Right forelimb (tissue), 1 donor: ENCODE measurements around the gene LRRC1.

ENCODE experiments used
- DNase-seq: peaks from one replicate; pipeline ENCODE4 v3.0.0-alpha.2; 2018

The LRRC1 gene

DNA sequence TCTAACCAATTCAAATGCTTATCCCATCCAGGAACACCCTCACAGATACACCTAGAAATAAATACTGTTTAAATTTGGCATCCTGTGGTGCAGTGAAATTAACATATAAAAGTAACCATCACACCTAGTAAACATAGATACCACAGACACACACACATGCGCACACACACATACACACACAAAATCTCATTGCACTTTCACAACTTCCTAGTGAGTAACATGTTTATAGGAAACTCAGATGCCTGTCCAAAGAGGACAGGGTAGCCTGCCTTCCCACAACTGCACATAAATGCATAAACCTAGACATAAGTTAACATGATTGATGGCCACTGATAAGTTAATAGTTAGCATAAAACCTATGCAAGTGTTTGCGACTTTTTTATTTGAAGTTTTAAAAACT is 56.8 kb downstream of the LRRC1 start:
- DNase-seq = no peak

GRCh38 chr6:53852805-53853204 is 58.0 kb downstream of the LRRC1 start:
- DNase-seq = no peak

DNA sequence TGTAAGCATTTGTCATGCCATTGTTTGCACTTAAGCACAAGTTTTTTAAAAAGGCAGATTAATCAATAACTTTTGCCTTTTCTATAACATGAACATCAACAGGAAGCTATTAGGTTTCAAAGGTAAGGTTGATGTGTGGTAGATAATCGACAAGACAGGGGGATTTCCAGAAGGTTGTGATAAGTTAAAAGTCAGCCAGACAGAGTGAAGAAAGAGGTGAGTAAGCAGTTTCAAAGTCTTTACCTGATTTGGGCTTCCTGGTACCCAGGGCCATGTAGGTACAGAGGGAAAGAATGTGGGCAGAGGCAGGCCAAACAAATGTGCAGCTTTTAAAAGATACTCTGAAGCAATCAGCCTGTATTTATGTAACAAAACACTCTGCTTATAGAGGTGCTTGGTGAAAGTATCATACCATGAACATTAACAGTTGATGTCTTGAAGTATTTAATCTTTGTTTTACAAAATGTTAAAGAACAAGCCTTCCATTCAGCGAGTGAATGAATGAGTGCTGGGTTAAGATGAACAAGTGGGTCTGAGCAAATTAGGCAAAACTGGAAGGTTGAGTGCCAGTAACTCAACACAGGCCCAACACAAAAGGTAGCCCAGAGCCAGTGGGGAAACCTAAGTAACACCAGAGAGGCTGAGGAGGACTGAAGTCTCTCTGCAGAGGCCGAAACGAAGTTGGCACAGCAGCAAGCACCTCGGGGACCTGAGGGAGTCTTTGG is 60.2 kb downstream of the LRRC1 start:
- DNase-seq = no peak

DNA sequence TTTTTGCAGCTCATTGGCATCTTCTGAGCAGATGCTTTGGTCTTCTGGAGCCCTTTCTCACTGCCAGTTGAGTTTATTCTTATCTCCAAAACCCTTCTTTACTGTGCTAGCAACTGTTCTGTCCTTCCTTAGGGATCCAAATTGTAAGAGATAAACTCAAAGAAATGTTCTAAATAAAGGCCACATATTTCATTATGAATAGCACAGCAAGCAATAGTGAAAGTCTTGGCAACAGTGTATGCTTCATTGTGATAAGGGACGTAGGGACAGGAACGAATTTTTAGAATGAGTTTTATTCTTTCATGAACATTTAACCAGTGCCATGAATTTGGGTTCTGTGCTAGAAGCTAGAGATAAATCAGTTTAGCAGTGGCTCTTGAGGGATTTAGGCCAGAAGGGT is 61.1 kb downstream of the LRRC1 start:
- no peak for DNase-seq

GRCh38 chr6:53857318-53858094 is 62.7 kb downstream of the LRRC1 start:
- DNase-seq = no peak

GRCh38 chr6:53858196-53858595 is 63.4 kb downstream of the LRRC1 start:
- no peak for DNase-seq

GRCh38 chr6:53858913-53859312 is 64.1 kb downstream of the LRRC1 start:
- no peak for DNase-seq

DNA sequence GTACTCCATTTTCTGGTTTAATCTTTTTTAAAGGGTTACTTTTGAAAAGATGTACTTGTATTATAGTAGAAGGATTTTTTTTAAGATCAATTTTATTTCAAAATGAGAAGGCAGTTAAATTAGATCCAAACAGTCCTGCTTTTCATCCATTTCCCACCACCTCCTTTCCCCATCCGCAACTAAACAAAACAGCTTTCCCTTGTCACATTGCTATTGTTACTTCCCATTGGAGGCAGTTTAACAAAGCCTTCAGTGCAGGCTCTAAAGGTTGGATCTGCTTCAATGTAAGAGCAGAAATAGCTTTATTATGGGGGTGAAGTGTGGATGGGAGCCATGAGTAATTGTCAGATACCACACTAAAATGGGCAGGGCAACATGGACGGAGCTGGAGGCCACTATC is 65.7 kb downstream of the LRRC1 start:
- DNase-seq = no peak

GRCh38 chr6:53861518-53861917 is 66.7 kb downstream of the LRRC1 start:
- DNase-seq = no peak

DNA sequence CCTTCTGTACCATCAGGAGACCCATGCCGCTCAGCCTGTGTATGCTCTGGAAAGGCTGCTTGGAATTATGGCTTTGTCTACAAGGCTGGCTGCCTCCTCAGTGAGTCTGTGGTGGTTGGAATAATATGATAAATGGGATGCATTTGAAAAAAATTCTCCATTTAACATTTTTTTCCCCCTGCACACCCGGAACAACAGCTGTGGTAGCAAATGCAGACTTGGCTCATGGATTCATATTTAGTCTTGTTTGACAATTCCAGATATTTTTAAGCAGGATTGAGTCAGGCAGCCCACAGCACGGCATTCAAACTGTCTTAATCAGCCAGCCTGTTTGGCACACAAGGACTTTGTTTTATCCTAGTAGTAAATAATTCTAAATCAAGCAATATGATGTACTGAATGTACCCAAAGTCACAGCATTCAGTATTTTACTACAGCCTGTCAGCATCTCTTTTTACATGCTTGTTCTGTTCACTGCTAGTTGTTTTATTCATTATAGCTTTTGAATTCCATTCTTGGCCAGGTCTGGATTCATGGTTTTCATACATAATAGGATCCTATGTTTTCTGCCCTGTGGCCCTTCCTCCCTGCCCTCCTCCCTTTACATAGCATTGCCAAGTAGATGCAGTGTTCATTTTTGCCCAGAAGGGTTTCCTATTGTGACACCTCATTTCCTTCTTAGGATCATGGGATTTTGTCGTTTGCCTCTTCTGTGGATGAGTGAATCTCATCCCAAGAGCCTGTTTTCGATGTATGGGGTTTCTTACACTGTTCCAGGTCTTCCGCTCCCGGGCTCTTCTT is 68.1 kb downstream of the LRRC1 start:
- no peak for DNase-seq

DNA sequence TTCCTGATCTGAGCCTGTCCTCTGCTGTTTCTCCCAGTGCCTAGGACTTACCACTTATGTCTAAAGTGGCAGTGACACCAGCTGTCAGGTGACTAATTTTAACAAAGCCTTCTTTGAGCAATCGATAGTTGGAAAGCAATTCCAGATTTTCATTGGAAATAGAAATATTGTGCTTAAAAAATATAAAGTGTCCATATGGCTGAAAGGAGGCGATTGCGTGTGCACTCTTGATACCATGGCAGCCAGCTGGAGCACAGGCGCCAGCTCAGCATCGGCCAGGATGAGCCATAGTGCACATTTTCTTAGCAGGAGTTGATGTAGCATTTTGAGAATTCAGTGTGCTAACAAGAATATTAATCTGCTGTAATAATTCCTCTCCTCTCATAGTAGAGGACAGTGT is 70.0 kb downstream of the LRRC1 start:
- DNase-seq = no peak

GRCh38 chr6:53866226-53866625 is 71.4 kb downstream of the LRRC1 start:
- DNase-seq = no peak

- no peak for DNase-seq
These were observed 73.8 kb downstream of the LRRC1 start for GRCh38 chr6:53868626-53869025.

GRCh38 chr6:53869964-53870363 is 75.2 kb downstream of the LRRC1 start:
- no peak for DNase-seq

GRCh38 chr6:53873922-53874321 is 79.1 kb downstream of the LRRC1 start:
- DNase-seq = no peak

DNA sequence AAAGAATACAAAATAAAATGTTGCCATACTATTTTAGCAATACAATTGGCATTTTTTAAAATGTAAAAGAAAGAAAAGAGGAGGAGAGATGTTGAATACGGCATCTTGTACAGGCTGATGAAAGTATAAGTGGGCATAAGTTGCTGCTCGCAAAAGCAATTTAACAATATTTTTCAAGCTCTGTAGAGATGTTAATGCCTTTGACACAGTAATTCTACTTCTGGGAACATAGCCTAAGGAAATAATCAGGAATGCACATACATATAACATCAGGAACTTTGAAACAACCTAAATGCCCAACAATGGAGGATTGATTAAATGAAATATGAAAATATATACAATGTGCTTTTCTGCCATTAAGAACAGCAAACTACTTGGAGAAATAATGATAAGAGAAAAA is 80.2 kb downstream of the LRRC1 start:
- DNase-seq = no peak

DNA sequence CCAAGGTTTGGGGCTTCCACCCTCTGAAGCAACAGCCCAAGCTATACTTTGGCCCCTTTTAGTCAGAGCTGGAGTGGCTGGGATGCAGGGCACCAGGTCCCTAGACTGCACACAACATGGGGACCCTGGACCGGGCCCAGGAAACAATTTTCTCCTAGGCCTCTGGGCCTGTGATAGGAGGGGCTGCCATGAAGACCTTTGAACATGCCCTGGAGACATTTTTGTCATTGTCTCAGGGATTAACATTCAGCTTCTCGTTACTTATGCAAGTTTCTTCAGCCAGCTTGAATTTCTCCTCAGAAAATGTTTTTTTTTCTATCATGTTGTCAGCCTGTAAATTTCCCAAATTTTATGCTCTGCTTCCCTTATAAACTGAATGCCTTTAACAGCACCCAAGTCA is 82.3 kb downstream of the LRRC1 start:
- DNase-seq = no peak

- DNase-seq = no peak
These were observed 84.0 kb downstream of the LRRC1 start for GRCh38 chr6:53878808-53879207.

DNA sequence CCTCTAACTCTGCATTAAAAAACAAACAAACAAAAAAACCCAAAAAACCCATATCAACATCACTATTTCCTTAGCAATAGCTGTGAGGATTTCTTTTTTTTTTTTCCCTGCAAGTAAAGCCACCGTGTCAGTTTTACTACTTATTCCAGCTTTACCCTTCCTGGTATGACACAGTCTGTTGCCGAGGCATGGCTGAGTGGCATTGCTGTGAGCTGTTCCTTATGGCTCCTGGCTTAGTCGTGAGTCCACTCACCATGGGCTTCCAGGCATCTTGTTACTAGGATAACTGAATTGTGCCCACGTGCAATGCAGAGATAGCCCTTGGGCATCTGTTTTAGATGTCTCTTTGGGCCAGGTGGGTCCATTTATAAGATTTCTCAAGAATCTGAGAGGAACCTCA is 84.8 kb downstream of the LRRC1 start:
- DNase-seq = no peak

DNA sequence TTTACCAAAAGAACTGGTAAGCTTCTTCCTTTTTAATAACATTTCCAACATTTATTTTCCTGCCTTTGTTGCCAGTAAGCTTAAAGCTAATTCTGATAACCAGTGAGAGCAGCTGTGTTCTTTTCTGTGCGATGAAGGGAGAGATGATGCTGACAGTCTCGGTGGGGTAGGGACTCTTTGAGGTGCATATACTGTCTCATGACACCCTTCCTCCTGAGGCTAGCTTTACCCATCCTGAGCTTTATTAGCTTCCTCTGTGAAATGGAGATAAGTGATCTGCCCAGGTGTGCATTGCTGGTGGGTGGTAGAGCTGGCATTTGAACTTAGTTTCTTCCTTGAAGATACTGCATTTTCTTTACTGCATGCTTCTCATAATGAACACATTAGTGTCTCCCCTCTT is 92.5 kb downstream of the LRRC1 start:
- no peak for DNase-seq

- no peak for DNase-seq
These were observed 94.1 kb downstream of the LRRC1 start for GRCh38 chr6:53888931-53889330.

GRCh38 chr6:53889365-53889764 is 94.6 kb downstream of the LRRC1 start:
- no peak for DNase-seq

GRCh38 chr6:53892707-53893106 is 97.9 kb downstream of the LRRC1 start:
- no peak for DNase-seq

DNA sequence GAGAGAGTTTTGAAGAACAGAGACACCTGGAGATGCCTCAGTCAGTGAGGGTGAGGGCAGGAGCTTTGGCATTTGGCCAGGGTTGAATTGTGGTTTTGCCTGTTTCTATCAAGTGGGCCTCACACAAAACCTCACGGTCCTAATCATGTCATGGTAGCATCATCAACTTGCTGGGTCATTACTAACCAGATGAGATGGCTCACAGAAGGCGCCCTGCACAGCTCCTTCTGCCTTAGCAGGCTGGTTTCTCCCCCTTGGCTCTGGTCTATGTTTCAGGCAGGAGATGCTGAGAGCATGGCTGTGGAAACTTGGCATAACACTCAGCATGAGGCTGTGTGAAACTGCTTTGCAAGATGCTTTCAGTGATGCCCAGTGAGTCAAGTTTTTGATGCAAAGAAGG is 99.3 kb downstream of the LRRC1 start:
- DNase-seq = no peak
